Activated naive CD4-positive, alpha-beta T cell (primary cell): ENCODE results near the gene TUBB.
"Not testable (repeated sequence)": the region's sequence is repeated elsewhere in the genome, so short reads cannot be mapped to it uniquely, and the experiment has no call there.

Source experiments
- DNase-seq, 4 experiments: peaks; one replicate each; lab custom pipeline; 2025; lab: John Stamatoyannopoulos, UW

Gene TUBB

DNA sequence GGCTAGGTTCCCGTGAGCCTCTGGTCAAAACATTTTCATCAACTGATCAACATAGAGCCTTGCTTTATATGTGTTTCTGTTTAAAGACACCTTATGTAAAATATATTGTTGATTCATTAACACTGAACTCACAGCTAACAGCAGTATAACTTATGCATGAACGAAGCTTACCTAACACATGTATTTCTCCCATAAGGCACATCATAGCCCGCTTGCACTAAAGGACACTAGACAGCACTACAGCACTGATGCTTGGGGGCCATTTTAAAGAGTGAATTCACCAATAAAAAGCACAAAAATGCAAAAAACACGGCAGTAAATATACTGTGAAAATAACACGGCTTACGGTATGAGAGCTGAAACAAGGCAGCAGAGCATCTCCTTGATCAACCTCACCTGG is 18.4 kb downstream of the TUBB start:
- no peak for DNase-seq

DNA sequence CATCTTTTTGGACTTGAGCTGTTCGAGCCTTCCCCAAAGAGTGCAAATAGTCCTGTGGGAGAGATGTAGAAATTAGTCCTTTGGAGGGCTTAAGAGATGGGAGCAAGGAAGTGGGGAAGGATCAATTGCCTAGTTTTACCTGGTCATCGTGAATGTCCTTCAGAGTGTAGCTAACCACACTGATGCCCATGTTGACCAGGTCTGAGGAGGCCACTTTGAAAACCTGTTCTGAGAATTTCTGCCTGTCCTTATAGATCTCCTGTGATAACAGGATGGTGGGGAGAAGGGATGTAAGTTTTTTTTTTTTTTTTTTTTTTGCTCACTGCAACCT is 20.4 kb downstream of the TUBB start:
- DNase-seq = no peak

DNA sequence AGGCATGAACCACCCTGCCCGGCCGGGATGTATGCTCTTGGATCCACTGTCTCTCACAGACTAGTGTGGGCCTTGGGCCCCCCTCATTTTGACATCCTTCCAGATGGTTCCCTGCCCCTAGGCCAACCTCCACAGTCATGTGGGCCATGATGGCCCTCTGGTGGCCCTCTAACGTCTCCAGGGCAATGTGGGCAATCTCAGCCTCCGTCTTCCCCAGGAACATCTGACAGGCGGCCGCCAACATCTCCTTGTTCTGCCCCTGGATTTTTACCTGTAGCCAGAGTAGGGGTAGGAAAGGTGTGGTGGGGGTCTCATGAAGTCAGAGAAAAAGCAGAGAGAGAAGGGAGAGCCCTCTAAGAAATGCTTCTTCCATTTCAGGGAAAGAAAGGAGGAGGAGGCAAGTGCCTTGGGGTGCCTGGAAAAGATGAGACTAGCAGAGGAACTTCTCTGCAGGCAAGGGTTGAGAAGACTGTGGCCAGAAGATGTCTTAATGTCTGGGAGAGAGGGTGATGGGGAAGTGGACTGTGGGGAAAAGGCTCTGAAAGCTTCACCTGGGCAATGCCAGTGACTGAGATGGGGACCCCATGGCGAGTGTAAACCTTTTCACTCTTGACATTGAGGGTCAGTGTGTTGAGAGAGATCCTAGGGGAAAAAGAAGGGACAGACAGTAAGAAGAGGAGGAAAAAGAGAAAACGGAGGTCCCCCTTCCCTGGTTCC is 21.1 kb downstream of the TUBB start:
- no peak for DNase-seq

DNA sequence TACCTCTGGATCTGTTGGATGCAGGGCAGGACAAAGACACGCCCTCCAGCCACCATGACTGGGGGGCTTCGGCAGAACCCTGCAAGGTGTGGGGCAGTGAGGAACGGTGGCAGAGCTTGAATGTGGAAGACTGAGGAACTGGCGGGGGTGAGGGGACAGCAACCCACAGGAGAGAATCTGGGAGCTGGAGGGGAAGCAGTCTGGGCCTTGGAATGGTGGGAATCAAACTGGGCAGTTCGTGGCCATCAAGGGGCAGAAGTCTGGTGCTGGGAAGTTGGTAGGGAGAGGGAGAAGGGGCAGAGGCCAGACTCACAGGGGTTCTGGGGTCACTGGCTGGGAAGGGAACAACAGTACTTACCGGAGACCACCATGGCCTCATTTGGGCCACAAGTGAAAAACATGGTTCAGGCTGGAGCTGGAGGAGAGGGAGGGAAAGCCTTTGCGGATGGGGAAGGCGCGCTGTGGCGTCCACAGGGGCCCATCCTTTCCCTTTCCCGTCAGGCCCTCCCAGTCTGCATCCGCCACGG is 21.7 kb downstream of the TUBB start:
- no peak for DNase-seq

DNA sequence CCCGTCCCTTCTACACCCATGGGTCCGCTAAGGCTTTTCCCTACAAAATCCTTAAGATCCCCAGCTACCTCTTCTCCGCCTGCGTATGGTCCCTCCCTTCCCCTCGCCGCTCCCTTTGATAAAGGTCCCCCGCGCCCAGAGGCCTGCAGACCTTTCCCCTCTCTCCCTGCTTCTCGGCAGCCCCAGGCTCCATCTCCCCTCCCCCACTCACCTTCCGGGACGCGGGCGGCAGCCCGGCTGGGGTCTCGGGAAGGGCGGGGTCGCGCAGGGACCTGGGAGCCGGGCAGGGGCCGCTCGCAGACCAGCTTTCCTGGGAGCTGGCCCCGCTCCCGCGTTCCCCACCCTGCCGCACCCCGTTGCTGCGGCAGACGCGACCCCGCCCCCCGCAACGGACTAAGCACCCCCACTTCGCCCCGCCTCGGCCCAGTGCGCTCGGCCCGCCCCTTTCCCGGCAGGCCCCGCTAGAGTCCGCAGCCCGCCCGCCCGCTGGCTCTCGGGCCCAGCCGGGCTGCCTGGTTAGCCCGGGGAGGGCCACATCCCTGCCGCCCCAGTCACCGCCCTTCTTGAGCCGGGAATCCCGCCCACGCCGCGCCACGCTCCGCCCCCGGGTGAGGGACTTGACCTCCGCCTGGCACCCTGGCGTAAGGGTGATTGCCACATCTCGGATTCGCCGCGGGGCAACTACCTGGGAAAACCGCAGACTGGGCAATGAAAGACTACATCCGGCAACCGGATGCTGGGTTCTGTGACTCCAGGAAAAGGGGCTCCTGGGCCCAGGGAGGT is 22.4 kb downstream of the TUBB start, which contains the start of gene FLOT1:
Gene FLOT1, minus strand, starts transcription at position 372 of the 783 bp plus-strand sequence. CDS start 498 bp downstream, outside the sequence.
- DNase-seq = peak; percentile 63 to 72 (median 64)

DNA sequence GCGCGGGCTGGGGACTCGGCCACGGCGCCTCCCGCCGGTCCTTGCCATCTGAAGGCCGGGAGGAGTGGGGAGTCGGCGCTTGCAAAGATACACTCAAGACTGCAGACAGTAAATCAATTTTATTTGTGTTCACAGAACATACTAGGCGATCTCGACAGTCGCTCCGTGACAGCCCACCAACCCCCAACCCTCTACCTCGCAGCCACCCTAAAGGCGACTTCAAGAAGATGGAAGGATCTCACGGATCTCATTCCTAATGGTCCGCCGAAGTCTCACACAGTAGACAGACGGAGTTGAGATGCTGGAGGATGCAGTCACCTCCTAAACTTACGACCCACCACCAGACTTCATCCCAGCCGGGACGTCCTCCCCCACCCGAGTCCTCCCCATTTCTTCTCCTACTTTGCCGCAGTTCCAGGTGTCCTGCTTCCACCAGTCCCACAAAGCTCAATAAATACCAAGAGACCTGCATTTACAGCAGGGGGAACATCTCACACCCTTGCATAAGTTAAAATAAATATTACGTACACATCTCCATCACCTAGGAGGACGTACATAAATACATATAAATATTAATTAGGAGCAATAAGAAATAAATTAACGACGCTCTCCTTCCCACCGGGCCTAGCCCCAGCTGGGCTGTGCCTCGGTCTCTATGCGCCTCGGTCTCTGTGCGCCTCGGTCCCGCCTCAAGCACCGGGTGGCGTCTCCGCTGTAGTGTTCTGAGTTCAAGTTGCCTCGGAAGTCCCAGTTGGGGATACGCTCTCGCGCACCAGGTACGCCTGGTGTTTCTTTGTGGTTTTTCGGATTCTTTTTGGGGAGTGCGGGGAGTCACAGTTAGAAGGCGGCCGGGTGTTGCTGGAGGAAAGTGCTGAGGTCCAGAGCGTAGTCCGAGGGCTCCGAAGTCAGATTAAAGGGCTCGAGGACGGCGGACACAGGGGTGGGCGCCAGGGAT is 23.2 kb downstream of the TUBB start:
- peak in 1 of 4 experiments; percentile 13 for DNase-seq

DNA sequence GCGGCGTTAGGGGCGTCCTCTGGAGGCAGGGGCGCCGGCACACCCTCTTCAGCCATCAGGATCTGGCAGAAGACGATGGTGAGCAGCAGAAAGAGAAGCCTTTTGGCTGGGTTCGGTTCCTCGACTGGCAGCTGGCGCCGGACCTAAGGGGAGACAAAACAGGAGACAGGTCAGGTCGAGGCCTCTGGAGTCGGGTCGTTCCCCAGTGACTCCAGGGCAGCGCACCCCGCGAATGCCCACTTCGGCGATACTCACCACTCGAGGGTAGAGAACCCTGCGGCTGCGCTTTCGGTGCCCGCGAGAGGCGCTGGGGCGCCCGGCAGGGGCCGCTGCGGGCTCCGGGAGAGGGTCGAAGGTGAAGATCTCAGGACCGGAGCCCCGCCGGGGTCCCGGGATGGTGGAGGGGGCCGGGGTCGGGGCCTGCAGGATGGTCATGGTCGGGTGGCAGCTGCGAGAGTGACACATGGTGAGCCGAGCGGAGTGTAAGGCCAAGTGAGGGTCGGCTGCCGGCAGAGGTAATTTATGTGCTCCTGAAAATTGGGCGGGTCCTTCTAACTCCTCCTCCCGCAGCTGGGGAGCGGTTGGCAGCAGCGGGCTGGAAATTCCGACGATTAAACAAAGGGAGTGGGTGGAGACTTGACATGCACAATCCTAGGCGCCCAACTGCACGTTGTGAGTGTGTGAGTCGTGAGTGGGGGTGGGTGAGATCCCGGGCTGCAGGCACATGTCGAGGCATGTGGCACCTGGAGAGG is 24.1 kb downstream of the TUBB start, which contains the start of gene IER3:
Gene IER3, minus strand, starts transcription at position 494 of the 752 bp plus-strand sequence. Its CDS starts 29 bp downstream, at position 465.
- DNase-seq = peak; percentile 54 to 79 (median 66)

DNA sequence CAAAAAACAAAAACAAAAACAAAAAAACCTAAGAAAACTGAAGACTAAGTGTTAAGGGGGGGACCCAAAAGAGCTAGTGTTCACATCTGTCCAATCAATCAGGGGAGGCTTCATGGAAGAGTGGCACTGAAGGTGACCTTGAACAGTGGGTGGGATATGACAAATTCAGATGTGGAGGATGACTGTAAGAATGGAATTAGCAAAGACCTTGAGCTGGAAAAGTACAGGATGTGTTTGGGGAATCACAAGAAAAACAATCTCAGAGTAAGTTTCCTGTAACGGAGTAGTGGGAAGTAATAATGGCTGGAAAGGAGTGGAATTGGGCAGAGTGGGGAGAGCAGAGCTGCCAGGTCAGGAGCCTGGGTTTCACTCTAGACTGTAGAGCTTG is 27.1 kb downstream of the TUBB start:
- no peak for DNase-seq

DNA sequence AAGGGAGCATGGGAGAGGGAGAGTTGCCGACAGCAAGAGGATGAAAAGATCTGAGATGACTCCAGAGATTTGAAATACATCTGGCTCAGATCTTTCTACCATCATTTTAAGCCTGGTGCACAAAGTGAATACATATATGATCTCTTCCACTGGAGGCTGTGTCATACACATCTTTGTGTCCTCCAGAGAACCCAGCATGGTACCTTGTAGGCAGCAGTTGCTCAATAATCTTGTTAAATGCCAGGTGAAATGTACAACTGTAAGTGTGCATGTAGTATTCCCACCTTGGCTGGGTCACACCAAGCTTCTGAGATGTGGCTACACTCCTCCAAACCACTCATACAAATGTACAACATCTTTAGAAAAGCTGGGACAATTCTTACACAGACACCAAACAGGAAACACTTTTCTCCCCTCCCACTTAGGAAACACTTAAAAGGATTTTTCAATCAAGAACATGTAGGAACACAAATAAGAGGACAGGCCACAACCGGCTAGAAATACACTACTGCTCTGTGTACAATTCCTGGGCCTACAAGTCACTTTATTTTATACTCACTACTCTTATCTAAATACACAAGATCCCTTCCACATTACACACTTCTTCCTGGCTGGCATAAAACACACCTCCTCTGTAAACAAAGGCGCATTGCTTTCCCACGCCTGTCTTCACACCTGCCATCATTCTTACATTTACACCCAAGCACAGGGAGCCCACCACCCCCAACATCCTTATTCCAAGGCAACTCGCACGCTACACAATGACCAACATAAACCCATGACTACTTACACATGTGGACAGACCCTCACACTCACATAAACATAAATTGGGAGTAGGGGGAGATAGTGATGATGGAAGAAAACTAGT is 28.0 kb downstream of the TUBB start:
- DNase-seq = no peak

DNA sequence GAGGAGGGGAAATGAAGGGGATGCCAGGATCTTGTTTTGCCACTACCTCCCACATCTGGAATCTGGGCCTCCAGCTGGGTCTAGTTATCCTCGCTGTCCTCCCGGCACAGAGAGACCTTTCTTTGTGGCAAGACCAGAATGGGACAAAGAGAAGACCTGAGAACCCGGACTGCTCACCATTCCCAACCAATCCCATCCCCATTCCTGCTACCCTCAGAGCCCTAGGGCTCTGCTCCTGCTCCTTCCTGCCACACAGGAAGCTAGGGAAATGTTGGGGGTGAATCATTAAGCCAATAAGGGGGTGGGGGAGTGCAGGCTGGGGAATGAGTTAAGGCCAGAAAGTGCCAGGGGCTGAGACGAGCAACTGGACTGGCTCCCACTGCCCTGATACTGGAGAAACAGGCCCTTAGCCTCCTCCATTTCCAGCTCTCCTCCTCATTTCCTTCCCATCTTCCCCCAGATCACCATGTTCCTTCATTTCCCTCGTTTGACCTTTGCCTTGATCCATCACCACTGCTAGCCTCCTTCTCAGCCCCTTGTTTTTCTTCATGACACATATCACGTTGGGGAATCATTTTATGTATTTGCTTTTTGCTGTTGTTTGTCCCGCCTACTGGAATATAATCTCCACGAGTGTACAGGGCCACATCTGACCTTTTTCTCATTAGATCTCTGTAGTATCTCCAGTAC is 28.8 kb downstream of the TUBB start:
- no peak for DNase-seq

DNA sequence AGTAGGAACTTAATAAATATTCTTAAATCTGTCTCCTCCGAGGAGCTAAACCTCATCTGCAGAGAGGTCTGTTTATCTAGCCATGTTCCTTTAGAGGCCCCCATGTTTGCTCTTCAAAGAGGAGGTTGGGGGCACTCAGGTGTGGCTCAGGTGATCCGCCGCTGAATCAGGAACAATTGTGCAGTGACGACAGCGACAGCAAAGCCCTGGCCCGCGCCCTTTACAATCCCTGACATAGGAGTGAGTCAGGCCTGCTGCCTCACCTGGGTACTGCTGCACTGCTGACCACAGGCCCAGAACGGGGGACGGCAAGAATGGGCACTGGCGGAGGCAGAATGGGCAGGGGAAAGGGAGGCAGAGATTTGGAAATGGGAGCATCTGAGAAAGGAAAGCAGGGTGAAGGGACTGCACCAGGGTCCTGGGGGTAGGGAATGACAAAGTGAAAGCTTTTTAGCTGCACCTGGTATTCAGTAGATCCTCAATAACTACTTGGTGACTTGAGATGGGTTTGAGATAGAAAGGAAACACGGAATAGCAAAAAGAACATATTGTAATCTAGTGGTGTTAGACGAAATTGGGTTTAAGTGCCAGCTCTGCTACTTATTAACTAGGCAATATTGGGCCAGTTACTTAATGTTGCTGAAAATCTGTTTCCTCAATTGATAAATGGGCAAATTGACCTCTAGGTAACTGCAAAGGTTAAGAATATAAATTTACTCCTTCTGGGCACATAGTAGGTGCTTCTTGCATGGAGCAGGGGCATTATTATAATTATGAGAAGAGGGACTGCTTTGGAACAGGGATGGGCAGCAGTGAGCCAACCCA is 29.6 kb downstream of the TUBB start:
- DNase-seq = no peak

DNA sequence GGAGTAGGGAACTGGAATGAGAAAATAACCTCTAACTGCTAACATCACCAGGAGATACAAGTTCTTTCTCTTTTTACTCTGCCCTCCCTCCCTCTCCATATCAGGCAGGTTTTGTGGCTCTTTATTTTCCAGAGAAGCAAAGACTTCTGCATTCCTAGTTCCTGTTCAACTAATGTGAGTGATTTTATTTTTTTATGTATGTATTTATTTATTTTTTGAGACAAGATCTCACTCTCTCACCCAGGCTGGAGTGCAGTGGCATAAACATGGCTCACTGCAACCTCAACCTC is 30.2 kb downstream of the TUBB start:
- no peak for DNase-seq

DNA sequence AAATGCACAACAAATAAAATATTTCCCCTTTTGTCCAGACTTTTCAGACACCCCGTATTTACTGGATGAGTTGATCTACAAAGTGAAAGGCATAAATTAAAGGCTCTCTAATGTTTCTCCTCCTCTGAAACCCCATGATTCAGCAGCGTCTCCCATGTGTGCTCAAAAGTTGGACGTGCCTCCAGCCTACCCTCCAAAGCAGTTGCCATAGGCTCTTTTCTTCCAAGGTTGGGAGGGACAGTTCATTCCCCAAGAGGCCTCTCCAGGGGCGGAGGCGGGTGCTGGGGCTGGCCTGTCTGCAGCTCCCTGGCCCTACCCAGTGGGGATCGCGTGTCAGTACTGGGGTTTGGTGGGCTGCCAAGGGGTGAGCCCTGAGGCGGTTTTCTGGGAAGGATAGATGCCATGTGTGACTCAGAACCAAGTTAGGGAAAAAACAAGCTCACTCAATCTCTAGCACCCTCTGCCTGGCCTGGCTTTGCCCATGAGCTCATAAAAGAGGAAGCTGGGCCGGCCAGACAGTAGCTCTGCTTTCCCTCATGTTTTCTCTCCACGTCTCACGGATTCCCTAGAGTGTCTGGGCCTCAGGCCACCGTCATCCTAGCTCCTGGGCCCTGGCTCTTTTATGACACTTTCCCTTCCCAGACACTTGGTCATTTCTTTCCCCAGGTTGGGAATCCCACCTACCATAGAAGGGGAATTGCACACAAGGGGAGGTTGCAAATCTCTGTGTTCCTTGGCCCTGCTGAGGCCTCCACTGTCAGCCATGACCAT is 32.2 kb downstream of the TUBB start:
- DNase-seq = no peak

DNA sequence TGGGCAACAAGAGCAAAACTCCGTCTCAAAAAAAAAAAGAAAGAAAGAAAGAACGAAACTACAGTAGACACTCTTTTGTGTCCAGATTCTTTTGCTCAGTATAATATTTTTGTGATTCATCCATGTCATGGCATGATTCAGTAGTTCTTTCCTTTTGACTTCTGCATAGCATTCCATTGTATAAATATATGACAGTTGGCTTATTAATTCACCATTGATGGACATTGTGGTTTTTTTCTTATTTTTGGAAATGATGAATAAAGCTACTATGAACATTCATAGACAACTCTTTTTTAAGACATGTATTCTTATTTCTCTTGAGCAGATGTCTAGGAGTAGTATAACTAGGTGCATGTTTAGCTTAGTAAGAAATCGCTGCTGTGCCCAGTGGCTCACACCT is 34.5 kb downstream of the TUBB start:
- no peak for DNase-seq

DNA sequence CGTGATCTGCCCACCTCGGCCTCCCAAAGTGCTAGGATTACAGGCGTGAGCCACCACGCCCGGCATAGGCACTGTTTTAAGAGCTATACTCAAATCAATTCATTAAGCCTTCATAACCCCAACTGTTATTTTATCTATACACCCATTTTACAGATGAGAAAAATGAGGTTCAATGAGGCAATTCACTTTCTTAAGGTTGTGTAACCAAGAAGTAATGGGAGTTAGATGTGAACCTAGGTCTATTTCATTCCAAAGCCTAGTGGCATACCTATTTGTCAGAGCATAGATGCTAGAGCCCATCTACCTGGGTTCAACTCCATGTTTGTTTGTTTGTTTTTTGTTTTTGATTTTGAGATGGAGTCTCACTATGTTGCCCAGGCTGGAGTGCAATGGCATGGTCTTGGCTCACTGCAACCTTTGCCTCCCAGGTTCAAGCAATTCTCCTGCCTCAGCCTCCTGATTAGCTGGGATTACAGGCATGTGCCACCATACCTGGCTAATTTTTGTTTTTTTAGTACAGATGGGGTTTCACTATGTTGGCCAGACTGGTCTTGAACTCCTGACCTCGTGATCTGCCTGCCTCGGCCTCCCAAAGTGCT is 36.4 kb downstream of the TUBB start:
- DNase-seq = not testable (repeated sequence)

DNA sequence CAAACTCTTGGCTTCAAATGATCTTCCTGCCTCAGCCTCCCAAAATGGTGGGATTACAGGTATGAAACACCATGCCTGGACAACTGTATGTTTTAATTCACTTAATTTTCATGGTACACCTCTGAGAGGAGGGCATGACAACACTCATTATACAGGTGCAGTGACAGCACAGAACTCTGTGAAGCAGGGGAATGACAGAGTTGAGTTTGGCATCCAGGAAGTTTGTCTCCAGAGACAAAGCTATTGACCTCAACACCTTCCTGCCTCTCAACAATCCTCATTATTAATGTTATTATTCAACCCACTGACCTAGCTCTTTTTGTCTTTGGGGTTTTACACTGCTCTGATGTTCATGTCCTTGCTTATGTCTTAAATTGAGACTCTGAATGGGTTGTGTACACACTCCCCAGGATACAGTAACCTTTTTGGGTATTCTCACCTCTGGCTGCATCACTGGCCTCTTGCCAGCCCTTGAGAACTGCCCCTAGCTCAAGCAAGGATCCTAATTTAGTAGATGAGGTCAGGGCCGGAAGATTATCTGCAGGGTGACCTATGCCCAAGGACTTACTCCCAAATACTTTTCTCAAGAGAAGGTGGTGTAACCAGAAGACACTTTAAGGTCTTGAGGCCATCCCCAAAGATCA is 37.2 kb downstream of the TUBB start:
- no peak for DNase-seq

DNA sequence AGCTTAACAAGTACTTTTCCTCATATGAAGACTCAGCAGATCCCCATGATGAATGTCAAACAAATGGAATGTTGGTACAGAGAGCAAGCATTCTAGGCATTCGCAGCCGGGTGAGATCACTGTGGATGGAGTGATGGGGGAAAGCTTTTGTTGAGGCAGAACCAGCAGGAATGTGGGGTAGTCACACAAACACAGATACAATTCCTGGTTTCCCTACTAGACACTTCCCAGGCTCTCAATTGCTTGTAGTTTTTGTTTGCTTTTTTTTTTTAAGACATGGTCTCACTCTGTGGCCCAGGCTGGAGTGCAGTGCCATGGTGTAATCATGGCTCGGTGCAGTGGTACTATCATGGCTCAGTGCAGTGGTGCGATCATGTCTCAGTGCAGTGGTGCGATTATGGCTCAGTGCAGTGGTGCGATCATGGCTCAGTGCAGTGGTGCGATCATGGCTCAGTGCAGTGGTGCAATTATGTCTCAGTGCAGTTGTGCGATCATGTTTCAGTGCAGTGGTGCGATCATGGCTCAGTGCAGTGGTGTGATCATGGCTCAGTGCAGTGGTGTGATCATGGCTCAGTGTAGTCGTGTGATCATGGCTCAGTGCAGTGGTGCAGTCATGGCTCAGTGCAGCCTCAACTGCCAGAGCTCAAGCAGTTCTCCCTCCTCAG is 39.6 kb downstream of the TUBB start:
- DNase-seq = no peak
